ENCODE measurements around the gene TTYH2.

TTYH2 gene, protein sequence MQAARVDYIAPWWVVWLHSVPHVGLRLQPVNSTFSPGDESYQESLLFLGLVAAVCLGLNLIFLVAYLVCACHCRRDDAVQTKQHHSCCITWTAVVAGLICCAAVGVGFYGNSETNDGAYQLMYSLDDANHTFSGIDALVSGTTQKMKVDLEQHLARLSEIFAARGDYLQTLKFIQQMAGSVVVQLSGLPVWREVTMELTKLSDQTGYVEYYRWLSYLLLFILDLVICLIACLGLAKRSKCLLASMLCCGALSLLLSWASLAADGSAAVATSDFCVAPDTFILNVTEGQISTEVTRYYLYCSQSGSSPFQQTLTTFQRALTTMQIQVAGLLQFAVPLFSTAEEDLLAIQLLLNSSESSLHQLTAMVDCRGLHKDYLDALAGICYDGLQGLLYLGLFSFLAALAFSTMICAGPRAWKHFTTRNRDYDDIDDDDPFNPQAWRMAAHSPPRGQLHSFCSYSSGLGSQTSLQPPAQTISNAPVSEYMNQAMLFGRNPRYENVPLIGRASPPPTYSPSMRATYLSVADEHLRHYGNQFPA

DNA sequence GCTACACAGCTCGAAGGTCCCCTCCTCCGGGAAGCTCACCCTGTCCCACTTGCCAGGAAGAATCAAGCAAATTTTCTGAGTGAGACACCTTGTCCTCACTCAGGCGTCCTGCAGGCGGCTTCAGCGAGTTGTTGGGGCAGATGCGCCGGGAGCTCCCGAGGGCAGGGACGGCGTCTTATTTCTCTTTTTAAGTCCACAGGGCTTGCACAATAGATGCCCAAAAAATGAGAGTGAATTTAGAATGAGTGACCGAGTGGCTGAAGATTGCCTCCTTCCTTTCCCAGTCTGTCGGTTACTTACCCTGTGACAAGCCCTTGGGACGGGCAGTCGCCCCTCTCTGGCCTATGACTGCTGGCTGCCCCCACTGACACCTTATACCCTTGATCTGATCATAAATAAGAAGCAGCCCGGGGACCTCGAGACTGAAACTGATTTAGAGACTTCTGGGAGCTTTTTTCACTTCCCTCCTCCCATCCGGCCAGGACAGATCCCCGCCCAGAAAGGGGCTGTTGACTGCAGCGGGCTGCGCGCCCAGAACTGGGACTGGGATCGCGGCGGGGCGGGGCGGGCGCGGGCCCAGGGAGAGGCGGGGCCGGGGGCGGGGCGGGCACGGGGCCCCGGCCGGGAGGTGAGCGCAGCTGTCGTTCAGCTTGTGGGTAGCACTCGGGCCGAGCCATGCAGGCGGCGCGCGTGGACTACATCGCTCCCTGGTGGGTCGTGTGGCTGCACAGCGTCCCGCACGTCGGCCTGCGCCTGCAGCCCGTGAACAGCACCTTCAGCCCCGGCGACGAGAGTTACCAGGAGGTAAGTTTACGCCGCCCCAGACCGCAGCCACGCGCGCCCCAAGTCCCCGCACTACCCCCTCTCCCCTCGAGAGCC is at the start of gene TTYH2:
TTYH2 (plus strand) TSS at position 659 of the 879 bp plus-strand sequence; CDS start at position 676, 17 bp downstream.
- peak; percentile 88 for DNase-seq (ENCODE audit: low read depth, low spot score)
- TF ChIP-seq, protein P1, sequence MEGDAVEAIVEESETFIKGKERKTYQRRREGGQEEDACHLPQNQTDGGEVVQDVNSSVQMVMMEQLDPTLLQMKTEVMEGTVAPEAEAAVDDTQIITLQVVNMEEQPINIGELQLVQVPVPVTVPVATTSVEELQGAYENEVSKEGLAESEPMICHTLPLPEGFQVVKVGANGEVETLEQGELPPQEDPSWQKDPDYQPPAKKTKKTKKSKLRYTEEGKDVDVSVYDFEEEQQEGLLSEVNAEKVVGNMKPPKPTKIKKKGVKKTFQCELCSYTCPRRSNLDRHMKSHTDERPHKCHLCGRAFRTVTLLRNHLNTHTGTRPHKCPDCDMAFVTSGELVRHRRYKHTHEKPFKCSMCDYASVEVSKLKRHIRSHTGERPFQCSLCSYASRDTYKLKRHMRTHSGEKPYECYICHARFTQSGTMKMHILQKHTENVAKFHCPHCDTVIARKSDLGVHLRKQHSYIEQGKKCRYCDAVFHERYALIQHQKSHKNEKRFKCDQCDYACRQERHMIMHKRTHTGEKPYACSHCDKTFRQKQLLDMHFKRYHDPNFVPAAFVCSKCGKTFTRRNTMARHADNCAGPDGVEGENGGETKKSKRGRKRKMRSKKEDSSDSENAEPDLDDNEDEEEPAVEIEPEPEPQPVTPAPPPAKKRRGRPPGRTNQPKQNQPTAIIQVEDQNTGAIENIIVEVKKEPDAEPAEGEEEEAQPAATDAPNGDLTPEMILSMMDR (IDR thresholded peaks at IDR 0.05; ENCODE audit: low read depth, low read length) = peak; percentile 30
- in situ Hi-C loops (cut with HindIII; ENCODE audit: low sequenced_read_pairs) = no loop called here
- peak within 1 kb of the TSS; percentile 59 for H3K4me3 ChIP-seq (ENCODE audit: low read depth, low read length)

DNA sequence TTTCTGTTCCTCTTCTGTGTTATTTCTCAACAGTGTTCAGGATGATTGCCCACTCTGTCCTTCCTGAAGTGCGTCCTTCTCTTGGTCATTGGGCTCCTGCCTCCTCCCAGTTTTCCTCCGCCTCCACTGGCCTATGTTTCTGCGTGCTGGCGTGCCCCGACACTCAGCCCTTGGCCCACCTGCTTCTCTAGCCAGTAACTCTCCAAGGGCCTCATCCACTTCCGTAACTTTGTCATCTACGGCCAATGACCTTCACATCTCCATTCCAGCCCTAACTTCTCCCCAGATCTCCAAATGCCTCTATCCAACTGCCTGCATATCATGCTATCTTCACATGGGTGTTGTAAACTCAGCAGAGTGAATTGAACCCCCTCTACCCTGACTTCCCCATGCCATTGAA is 49.5 kb upstream of the TTYH2 start:
- TF ChIP-seq, protein P1 (IDR thresholded peaks at IDR 0.05; ENCODE audit: low read depth, low read length) = no peak
- H3K4me3 ChIP-seq (ENCODE audit: low read depth, low read length) = no peak overlapping the region
- no peak for DNase-seq (ENCODE audit: low read depth, low spot score)
- in situ Hi-C loops (cut with HindIII; ENCODE audit: low sequenced_read_pairs) = no loop called here

DNA sequence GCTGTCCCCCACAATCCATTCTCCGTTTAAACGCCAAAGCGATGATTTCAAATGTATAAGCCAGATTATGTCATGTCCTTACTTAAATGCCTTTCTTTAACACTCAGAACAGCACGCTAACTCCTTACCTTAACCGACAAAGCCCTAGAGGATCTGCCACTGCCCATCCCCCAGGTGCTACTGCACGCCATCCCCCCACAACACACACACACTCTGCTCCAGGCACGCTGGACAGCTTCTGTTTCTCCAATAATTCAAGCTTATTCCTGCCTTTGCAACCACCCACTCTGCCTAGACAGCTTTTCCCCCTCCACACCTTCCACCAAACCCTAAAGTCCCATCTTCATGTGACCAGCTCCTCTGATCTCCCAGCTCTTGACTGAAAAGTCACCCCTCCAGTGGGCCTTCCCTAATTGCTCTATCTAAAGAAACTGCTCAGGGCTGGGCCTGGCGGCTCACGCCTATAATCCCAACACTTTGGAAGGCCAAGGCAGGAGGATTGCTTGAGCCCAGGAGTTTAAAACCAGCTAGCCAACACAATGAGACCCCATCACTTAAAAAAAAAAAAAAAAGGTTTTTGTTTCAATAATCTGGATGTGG is 48.8 kb upstream of the TTYH2 start:
- no peak for DNase-seq (ENCODE audit: low read depth, low spot score)
- H3K4me3 ChIP-seq (ENCODE audit: low read depth, low read length) = no peak overlapping the region
- in situ Hi-C loops (cut with HindIII; ENCODE audit: low sequenced_read_pairs) = no loop called here
- TF ChIP-seq, protein P1 (IDR thresholded peaks at IDR 0.05; ENCODE audit: low read depth, low read length) = no peak

DNA sequence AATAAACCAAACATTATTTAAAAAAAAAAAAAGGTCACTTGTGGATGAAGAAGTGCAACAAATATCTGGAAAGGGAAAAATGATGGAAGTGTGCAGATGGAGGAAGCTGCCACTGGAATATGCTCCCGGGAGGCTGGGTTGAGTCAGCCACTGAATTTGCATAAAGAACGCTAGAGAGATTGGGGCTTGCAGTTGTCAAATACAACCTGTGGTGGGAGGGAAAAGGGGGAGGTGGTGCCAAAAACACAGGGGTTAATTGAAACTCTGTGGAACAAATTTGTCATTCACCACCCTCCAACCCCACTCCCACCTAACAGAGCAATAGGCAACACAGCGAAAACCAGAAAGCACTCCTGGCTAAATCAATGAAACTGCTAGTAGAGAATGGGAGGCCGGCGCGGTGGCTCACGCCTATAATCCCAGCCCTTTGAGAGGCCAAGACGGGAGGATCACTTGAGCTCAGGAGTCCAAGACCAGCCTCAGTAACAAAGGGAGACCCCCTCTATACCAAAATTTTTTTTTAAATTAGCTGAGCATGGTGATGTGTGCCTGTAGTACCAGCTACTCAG is 47.5 kb upstream of the TTYH2 start:
- in situ Hi-C loops (cut with HindIII; ENCODE audit: low sequenced_read_pairs) = no loop called here
- TF ChIP-seq, protein P1 (IDR thresholded peaks at IDR 0.05; ENCODE audit: low read depth, low read length) = no peak
- H3K4me3 ChIP-seq (ENCODE audit: low read depth, low read length) = no peak overlapping the region
- DNase-seq (ENCODE audit: low read depth, low spot score) = no peak

DNA sequence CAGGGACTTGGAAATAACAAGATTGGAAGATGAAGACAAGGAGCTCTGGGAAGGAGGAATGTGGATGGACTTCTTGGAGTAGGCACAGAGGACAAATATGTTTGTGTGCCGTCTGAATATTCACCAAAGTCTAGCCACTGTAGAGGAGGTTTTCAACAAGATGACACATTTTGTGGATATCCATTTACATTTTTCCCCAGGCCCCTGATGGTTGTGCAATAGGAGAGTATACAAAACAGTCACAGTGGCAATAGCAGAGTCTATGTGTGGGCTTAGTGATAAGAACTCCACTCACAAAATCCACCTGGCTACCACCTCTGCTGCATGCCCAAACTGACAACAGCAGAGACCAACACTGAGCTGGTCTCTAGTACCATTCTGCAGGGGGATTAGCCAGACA is 42.4 kb upstream of the TTYH2 start:
- in situ Hi-C loops (cut with HindIII; ENCODE audit: low sequenced_read_pairs) = no loop called here
- no peak for DNase-seq (ENCODE audit: low read depth, low spot score)
- TF ChIP-seq, protein P1 (IDR thresholded peaks at IDR 0.05; ENCODE audit: low read depth, low read length) = no peak
- no peak overlapping the region for H3K4me3 ChIP-seq (ENCODE audit: low read depth, low read length)

DNA sequence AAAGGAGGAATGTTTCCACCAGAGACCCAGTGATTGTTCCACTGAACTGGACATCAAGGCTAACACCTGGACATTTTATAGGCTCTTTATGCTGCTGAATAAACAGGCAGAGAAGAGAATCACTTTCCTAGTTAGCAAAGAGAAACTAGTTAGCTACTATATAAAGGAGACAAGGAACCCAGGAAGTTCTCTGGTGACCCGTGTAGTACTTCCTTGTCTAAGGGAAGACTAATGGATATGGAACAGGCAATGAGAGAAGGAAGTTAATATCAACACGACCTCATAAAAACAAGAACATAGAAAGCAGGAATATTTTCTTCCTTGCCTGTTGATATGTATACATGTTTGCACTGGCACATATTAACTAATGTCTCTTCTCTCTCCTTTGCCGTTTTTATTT is 40.7 kb upstream of the TTYH2 start:
- H3K4me3 ChIP-seq (ENCODE audit: low read depth, low read length) = no peak overlapping the region
- no peak for DNase-seq (ENCODE audit: low read depth, low spot score)
- TF ChIP-seq, protein P1 (IDR thresholded peaks at IDR 0.05; ENCODE audit: low read depth, low read length) = no peak
- in situ Hi-C loops (cut with HindIII; ENCODE audit: low sequenced_read_pairs) = no loop called here

Data from astrocyte of the spinal cord (primary cell).